Natural killer cell treated with Interleukin-12 subunit alpha and Interleukin-12 subunit beta and Interleukin-15 and Interleukin-18, amount 100 ng/mL, for 72 hours (primary cell): ENCODE measurements around the gene DOK7. TPM values are rescaled to one million over a fixed set of nuclear protein-coding genes. Genes with fewer than 3 reads are reported as not detected.

Experiments used
- ATAC-seq, 2 donors: fragments of 150-1000 bp; cut with Tn5 transposase in 1 of 2; sonication (Bioruptor Pico), chemical (Tn5 transposase) in 1 of 2; 2 replicates each; pipeline ENCODE4 v1.10.0; 2021
- DNase-seq: peaks from one replicate; pipeline ENCODE4 v3.0.0; 2022; ENCODE audit warnings: low spot score
- H3K27ac Mint-ChIP-seq, 2 donors: 1 replicate in 1 of 2; 2 replicates in 1 of 2; pipeline ENCODE4 v1.8.0; 2022; ENCODE audit warnings: mixed read lengths in 2 of 2, mild to moderate bottlenecking in 1 of 2, moderate library complexity in 1 of 2
- H3K27me3 Mint-ChIP-seq, 2 donors: 1 replicate in 1 of 2; 2 replicates in 1 of 2; pipeline ENCODE4 v1.8.0; 2022; ENCODE audit warnings: mixed read lengths in 2 of 2
- H3K36me3 Mint-ChIP-seq: one replicate; pipeline ENCODE4 v1.8.0; 2022; ENCODE audit warnings: mixed read lengths
- H3K4me1 Mint-ChIP-seq, 2 donors: 1 replicate in 1 of 2; 2 replicates in 1 of 2; pipeline ENCODE4 v1.8.0; 2022; ENCODE audit warnings: low read depth in 2 of 2, mixed read lengths in 2 of 2, mild to moderate bottlenecking in 1 of 2
- H3K4me3 Mint-ChIP-seq: one replicate; pipeline ENCODE4 v1.8.0; 2022; ENCODE audit warnings: mixed read lengths
- H3K9me3 Mint-ChIP-seq: 2 replicates; pipeline ENCODE4 v1.8.0; 2022; ENCODE audit warnings: mixed read lengths
- total RNA-seq, 2 donors: library from RNA; stranded (reverse); gene quantifications; one replicate each; pipeline ENCODE4 v1.2.3, GENCODE V29; 2022

Gene DOK7
- total RNA-seq, 2 donors from 2014 or later, result 0.17 TPM; not detected in 1

DNA sequence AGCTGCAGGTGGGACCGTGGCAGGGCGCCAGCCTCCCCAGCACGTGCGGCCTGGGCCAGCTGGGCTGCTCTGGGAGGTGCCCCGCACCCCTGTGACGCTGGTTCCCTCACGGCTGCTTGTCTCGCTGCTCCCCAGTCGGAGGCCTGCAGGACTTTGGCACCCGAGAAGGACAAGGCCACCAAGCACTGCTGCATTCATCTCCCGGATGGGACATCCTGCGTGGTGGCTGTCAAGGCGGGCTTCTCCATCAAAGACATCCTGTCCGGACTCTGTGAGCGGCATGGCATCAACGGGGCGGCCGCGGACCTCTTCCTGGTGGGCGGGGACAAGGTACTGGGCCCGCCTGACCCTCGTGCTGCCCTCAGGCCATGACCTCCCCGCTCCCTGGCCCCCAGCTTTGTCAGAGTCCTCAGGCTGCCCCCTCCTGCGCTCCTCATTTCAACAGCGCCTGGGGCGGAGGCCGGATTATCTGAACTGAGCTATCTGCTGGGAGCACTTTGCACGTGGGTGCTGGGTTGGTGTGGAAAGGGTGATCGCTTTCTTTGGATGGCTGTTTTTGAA lies 40.8 kb upstream of the DOK7 start:
- H3K27ac Mint-ChIP-seq, result no peak overlapping the region
- H3K4me3 Mint-ChIP-seq, result no peak overlapping the region
- H3K27me3 Mint-ChIP-seq, result no peaks in the 10 kb centered on the region
- H3K36me3 Mint-ChIP-seq, result no peaks in the 10 kb centered on the region
- DNase-seq, result no peak
- no peak for ATAC-seq
- no peaks in the 10 kb centered on the region for H3K9me3 Mint-ChIP-seq
- H3K4me1 Mint-ChIP-seq, result no peaks in the 10 kb centered on the region

DNA sequence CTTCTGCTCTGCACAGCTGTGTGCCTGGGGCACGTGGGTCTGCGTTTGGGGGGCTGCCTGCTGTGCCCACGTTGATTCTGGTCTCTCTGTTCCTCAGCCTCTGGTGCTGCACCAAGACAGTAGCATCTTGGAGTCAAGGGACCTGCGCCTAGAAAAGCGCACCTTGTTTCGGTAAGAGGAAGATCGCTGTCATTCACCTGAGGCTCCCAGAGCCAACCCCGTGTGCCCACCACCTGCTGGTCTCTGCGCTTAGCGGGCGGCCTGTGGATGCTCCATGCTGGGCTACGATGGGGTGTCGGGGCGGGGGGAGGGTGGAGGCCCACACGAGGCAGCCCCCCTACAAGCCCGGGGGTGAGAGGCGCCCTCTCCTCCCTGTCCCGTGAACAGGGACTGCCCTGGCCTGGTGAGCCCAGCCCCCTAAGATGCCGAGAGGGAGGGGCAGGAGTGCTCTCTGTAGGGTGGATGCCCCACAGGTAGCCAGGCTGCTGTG lies 40.3 kb upstream of the DOK7 start:
- H3K4me3 Mint-ChIP-seq, result no peak overlapping the region
- ATAC-seq (no peak), DNase-seq (no peak)
- no peaks in the 10 kb centered on the region for H3K36me3 Mint-ChIP-seq
- no peaks in the 10 kb centered on the region for H3K27me3 Mint-ChIP-seq
- no peak overlapping the region for H3K27ac Mint-ChIP-seq
- H3K4me1 Mint-ChIP-seq, result no peaks in the 10 kb centered on the region
- no peaks in the 10 kb centered on the region for H3K9me3 Mint-ChIP-seq

DNA sequence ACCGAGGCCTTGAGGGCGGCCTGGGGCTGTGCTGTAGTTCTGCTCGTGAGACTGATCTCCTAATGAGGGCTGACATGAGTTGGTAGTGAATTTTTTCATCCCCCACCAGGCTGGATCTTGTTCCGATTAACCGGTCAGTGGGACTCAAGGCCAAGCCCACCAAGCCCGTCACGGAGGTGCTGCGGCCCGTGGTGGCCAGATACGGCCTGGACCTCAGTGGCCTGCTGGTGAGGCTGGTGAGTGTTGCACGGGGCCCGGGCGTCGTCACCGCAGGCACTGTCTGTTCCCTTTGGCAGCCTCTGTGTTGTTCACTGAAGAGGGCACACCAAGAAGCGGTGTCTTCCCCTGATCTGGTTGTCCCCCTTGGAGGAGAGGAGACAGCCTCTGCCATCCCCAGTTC lies 39.7 kb upstream of the DOK7 start:
- Mint-ChIP-seq H3K27me3 (no peaks in the 10 kb centered on the region), H3K4me3 (no peak overlapping the region), H3K4me1 (no peaks in the 10 kb centered on the region), H3K27ac (no peak overlapping the region), H3K9me3 (no peaks in the 10 kb centered on the region), H3K36me3 (no peaks in the 10 kb centered on the region)
- no peak for ATAC-seq
- no peak for DNase-seq

DNA sequence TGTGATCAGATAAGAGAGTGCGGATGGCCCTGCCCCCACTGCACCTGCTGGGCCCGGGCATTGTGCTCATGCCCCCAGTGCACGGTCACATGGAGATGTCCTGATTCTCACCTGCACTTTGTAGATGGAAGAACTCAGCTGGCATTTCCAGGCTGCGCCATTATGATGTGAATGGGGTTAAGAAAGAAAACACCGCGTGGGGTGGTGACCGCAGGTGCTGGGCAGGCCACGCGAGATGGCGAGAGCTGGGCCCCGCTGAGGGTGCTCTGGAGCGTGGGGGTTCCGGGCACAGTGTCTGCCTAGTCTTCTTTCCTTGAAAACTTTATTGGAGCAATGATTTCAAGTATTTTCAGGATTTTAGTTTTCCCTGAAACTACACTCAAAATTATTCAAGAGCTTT lies 39.2 kb upstream of the DOK7 start:
- H3K9me3 Mint-ChIP-seq, result no peaks in the 10 kb centered on the region
- DNase-seq, result no peak
- no peaks in the 10 kb centered on the region for H3K27me3 Mint-ChIP-seq
- H3K36me3 Mint-ChIP-seq, result no peaks in the 10 kb centered on the region
- no peak overlapping the region for H3K27ac Mint-ChIP-seq
- no peaks in the 10 kb centered on the region for H3K4me1 Mint-ChIP-seq
- no peak overlapping the region for H3K4me3 Mint-ChIP-seq
- ATAC-seq, result no peak

GRCh38 chr4:3424522-3425095 lies 38.5 kb upstream of the DOK7 start:
- H3K4me3 Mint-ChIP-seq, result no peak overlapping the region
- H3K36me3 Mint-ChIP-seq, result no peaks in the 10 kb centered on the region
- H3K4me1 Mint-ChIP-seq, result no peaks in the 10 kb centered on the region
- no peak for ATAC-seq
- H3K9me3 Mint-ChIP-seq, result no peaks in the 10 kb centered on the region
- H3K27ac Mint-ChIP-seq, result no peak overlapping the region
- DNase-seq, result no peak
- no peaks in the 10 kb centered on the region for H3K27me3 Mint-ChIP-seq

- H3K9me3 Mint-ChIP-seq, result no peaks in the 10 kb centered on the region
- H3K27ac Mint-ChIP-seq, result no peak overlapping the region
- no peaks in the 10 kb centered on the region for H3K27me3 Mint-ChIP-seq
- no peak overlapping the region for H3K4me3 Mint-ChIP-seq
- H3K36me3 Mint-ChIP-seq, result no peaks in the 10 kb centered on the region
- ATAC-seq (no peak), DNase-seq (no peak)
- H3K4me1 Mint-ChIP-seq, result no peaks in the 10 kb centered on the region
Observed at GRCh38 chr4:3426465-3427133, 36.5 kb upstream of the DOK7 start.

GRCh38 chr4:3427134-3427476 lies 36.0 kb upstream of the DOK7 start:
- Mint-ChIP-seq H3K27ac (no peak overlapping the region), H3K9me3 (no peaks in the 10 kb centered on the region), H3K27me3 (no peaks in the 10 kb centered on the region), H3K4me1 (no peaks in the 10 kb centered on the region), H3K4me3 (no peak overlapping the region), H3K36me3 (no peaks in the 10 kb centered on the region)
- DNase-seq, result no peak
- no peak for ATAC-seq

DNA sequence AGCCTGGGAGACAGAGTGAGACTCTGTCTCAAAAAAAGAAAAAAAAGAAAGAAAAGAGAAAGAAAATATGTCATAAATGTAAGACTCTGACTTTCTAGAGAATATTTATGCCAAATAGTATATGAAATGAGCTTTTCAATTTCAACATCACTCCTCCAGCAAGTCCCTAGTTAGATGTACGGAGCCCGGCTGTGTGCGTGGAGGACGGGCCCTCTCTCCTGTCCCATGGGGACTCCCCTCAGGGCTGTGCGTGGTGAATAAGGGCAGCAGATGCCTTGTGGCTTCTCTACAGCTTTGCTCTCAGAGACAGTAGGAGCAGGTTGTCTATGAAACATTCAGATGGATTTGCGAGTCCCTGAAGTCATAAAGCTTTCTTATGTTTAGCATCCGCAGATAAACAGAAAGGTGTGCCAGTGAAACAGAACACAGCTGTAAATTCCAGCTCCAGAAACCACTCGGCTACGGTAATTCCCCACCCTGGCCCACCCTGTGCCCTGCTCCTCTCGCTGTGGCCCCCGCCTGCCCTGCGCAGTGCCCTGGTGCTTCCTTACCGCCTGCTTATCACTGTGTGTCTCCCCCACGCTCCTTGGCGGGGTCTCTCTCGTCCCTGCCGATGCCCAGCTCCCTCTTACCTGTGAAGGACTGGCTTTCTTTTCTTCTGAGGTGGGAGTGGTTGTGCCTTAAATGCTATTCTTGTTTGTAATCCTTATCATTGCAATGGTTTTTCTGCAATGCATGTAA lies 35.2 kb upstream of the DOK7 start:
- H3K4me1 Mint-ChIP-seq, result no peaks in the 10 kb centered on the region
- H3K27me3 Mint-ChIP-seq, result no peaks in the 10 kb centered on the region
- ATAC-seq, result no peak

GRCh38 chr4:3429651-3430050 lies 33.5 kb upstream of the DOK7 start:
- no peaks in the 10 kb centered on the region for H3K27me3 Mint-ChIP-seq

More for the DNA sequence above, 35.2 kb upstream of the DOK7 start:
- no peaks in the 10 kb centered on the region for H3K9me3 Mint-ChIP-seq
- peak; percentile 59 for DNase-seq
- H3K4me3 Mint-ChIP-seq, result no peak overlapping the region
- no peaks in the 10 kb centered on the region for H3K36me3 Mint-ChIP-seq
- H3K27ac Mint-ChIP-seq, result no peak overlapping the region

GRCh38 chr4:3430524-3430923 lies 32.6 kb upstream of the DOK7 start:
- H3K36me3 Mint-ChIP-seq, result no peaks in the 10 kb centered on the region
- H3K4me3 Mint-ChIP-seq, result no peak overlapping the region
- ATAC-seq, result no peak
- peaks cover 0 to 3% of the 10 kb centered on the region in 2 donors for H3K4me1 Mint-ChIP-seq
- H3K27ac Mint-ChIP-seq, result no peak overlapping the region
- no peaks in the 10 kb centered on the region for H3K27me3 Mint-ChIP-seq
- no peak for DNase-seq
- H3K9me3 Mint-ChIP-seq, result no peaks in the 10 kb centered on the region

More at GRCh38 chr4:3429651-3430050, 33.5 kb upstream of the DOK7 start:
- peak in 1 of 2 donors; percentile 21 for ATAC-seq
- no peak for DNase-seq
- H3K9me3 Mint-ChIP-seq, result no peaks in the 10 kb centered on the region
- no peak overlapping the region for H3K27ac Mint-ChIP-seq
- H3K4me1 Mint-ChIP-seq, result peaks cover 0 to 3% of the 10 kb centered on the region in 2 donors
- H3K36me3 Mint-ChIP-seq, result no peaks in the 10 kb centered on the region
- no peak overlapping the region for H3K4me3 Mint-ChIP-seq

- no peak overlapping the region for H3K4me3 Mint-ChIP-seq
- ATAC-seq (no peak), DNase-seq (no peak)
- H3K36me3 Mint-ChIP-seq, result no peaks in the 10 kb centered on the region
- no peak overlapping the region for H3K27ac Mint-ChIP-seq
- no peaks in the 10 kb centered on the region for H3K27me3 Mint-ChIP-seq
- no peaks in the 10 kb centered on the region for H3K9me3 Mint-ChIP-seq
- H3K4me1 Mint-ChIP-seq, result peaks cover 0 to 3% of the 10 kb centered on the region in 2 donors
Observed at GRCh38 chr4:3431446-3431993, 31.6 kb upstream of the DOK7 start.

GRCh38 chr4:3432381-3432790 lies 30.7 kb upstream of the DOK7 start:
- H3K4me3 Mint-ChIP-seq, result no peak overlapping the region
- H3K36me3 Mint-ChIP-seq, result no peaks in the 10 kb centered on the region
- no peak for DNase-seq
- H3K4me1 Mint-ChIP-seq, result peaks cover 0 to 3% of the 10 kb centered on the region in 2 donors
- no peak for ATAC-seq
- no peaks in the 10 kb centered on the region for H3K9me3 Mint-ChIP-seq
- no peak overlapping the region for H3K27ac Mint-ChIP-seq
- no peaks in the 10 kb centered on the region for H3K27me3 Mint-ChIP-seq

DNA sequence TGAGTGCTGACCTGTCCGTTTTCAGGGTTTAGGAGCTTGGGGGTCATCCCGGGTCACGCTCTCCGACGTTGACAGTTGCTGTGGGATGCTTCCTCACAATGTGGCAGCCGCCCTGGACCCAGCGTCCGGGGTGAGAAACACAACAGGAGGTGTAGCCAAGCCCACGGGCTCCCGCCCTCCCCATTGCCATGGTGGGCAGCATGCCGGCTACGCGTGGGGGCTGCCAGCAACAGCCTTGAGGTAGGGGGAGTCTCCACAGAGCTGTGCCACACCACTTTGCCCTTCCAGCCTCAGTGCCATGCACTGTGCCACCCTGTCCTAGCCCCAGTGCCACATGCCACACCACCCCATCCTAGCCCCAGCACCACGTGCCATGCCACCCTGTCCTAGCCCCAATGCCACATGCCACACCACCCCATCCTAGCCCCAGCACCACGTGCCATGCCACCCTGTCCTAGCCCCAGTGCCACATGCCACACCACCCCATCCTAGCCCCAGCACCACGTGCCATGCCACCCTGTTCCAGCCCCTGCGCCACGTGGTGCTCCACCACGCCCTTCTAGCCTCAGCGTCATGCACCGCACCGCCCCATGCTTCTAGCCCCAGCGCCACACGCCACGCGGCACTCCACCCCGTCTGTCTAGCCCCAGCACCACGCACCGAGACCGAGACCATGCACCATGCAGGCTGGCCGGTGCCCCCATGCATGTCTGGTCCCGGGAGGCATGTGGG lies 29.8 kb upstream of the DOK7 start:
- Mint-ChIP-seq H3K27ac (no peak overlapping the region), H3K36me3 (no peaks in the 10 kb centered on the region)
- no peak for ATAC-seq

More for the DNA sequence above, 29.8 kb upstream of the DOK7 start:
- DNase-seq, result no peak
- Mint-ChIP-seq H3K27me3 (no peaks in the 10 kb centered on the region), H3K9me3 (no peaks in the 10 kb centered on the region), H3K4me3 (no peak overlapping the region), H3K4me1 (peaks cover 0 to 3% of the 10 kb centered on the region in 2 donors)
